Rectal smooth muscle tissue (tissue), 1 donor: ENCODE results near the gene SYT17.
"Not testable (repeated sequence)": the region's sequence is repeated elsewhere in the genome, so short reads cannot be mapped to it uniquely, and the experiment has no call there.

ENCODE experiments used
- H3K27ac ChIP-seq: one replicate; pipeline ENCODE4 v1.7.0; 2013; ENCODE audit warnings: low read depth, low read length, inconsistent platforms
- H3K27me3 ChIP-seq: one replicate; pipeline ENCODE4 v1.7.0; 2013; ENCODE audit warnings: low read length; ENCODE audit not compliant: control insufficient read depth, insufficient read depth
- H3K36me3 ChIP-seq: one replicate; pipeline ENCODE4 v1.7.0; 2013; ENCODE audit warnings: low read length; ENCODE audit not compliant: control insufficient read depth, insufficient read depth
- H3K4me1 ChIP-seq: one replicate; pipeline ENCODE4 v1.7.0; 2013; ENCODE audit warnings: low read length; ENCODE audit not compliant: control insufficient read depth, insufficient read depth
- H3K4me3 ChIP-seq: one replicate; pipeline ENCODE4 v1.7.0; 2013; ENCODE audit warnings: low read length
- H3K9ac ChIP-seq: one replicate; pipeline ENCODE4 v1.7.0; 2013; ENCODE audit warnings: low read length

SYT17 gene

DNA sequence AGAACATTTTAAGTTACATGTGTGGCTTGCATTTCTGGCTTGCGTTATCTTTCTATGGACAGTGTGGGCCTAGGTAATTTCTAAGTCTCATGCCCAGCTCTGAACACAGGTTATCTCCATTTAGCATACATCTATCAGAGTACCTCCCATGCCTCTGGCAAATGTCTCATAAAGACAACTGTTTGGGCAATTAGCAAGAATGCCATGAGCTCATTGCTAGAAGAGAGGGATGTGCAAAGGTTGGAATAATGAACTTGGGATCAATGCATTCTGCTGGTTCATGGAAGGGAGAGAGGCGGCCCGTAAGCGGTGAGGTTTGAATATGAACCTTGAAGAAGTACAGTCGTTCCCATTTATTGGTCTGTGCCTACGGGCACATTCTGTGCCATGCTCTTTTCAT is 14.4 kb downstream of the SYT17 start:
- H3K4me3 ChIP-seq: no peak overlapping the region
- H3K4me1 ChIP-seq: no peaks in the 10 kb centered on the region
- no peak overlapping the region for H3K9ac ChIP-seq
- no peaks in the 10 kb centered on the region for H3K27me3 ChIP-seq
- no peaks in the 10 kb centered on the region for H3K36me3 ChIP-seq
- no peak overlapping the region for H3K27ac ChIP-seq

DNA sequence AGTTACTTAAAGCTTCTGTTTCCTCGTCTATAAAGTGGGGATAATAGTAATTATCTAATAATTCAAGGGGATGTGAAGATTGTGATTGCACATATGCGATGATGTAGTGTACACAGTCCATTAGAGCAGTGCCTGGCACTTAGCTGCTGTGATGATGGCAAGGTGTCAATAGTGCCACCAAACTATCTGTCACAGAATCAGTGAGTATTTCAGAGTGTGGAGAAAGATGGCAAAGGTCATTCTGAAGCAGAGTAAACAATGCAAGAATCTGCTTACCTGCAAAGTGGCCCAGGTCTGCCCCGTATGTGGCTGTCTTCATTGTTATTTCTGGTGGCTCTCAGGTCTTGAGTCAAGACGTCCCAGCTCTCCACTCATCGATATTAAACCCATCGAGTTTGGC is 15.1 kb downstream of the SYT17 start:
- H3K9ac ChIP-seq: no peak overlapping the region
- no peaks in the 10 kb centered on the region for H3K27me3 ChIP-seq
- no peaks in the 10 kb centered on the region for H3K4me1 ChIP-seq
- no peaks in the 10 kb centered on the region for H3K36me3 ChIP-seq
- no peak overlapping the region for H3K4me3 ChIP-seq
- H3K27ac ChIP-seq: no peak overlapping the region

DNA sequence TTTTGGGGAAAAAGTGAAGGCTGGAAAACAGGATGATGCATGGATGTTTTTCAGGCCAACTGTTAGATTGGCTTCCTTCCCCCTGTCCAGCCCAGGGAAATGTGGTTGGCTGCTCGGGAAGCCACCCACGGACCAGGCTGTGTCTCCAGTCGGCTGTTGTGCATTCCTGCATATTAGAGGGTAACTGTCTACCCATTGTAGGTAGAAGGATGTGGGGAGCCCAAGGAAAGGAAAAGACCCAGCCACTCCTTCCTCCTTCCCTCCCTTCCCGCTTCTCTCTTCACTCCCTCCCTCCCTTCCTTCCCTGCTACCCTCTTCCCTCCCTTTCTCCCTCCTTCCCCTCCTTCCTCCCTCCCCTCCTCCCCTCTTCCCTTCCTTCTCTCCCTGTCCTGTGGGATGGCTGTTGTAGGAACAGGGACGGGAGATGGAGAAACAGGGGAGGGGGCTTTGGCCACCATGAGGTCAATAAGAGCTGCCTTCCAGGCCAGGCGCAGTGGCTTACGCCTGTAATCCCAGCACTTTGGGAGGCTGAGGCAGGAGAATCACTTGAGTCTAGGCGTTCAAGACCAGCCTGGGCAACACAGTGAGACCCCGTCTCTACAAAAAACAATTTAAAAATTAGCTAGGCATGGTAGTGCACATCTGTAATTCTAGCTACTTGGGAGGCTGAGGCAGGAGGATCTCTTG is 16.9 kb downstream of the SYT17 start:
- Histone ChIP-seq H3K4me3 (no peak overlapping the region), H3K27ac (no peak overlapping the region), H3K4me1 (no peaks in the 10 kb centered on the region), H3K27me3 (no peaks in the 10 kb centered on the region), H3K36me3 (no peaks in the 10 kb centered on the region), H3K9ac (no peak overlapping the region)

DNA sequence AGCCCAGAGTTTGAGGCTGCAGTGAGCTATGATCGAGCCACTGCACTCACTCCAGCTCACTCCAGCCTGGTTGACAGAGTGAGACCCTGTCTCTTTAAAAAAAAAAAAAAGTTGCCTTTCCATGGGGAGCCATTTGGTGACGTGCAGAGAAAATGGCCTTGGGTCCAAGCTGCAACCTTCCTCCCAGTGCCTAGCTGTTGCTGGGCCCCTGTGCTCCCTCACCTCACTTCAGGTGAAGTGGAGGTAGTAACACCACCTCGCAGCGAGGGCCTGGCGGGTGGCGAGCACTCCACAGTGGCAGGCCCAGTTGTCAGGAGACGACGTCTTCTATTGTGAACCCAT is 17.4 kb downstream of the SYT17 start:
- Histone ChIP-seq H3K9ac (no peak overlapping the region), H3K4me3 (no peak overlapping the region), H3K36me3 (no peaks in the 10 kb centered on the region), H3K27me3 (no peaks in the 10 kb centered on the region), H3K27ac (no peak overlapping the region), H3K4me1 (no peaks in the 10 kb centered on the region)

DNA sequence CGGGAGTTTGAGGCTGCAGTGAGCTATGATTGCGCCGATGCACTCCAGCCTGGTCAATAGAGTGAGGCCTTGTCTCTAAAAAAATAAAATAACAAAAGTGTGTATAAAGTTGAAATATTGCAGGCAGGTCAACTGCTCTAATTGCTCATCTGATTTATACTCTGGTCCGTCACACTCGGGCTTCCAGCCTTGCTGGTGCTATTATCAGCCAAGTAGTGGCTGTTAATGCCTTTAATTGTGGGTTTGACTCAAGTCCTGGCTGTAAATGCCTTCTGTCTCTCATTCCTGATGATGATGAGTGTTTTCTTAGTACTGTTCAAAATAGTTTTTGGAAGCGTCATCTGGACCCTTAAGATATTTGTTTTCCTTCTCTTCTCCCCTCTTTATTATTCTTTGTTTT is 18.4 kb downstream of the SYT17 start:
- H3K9ac ChIP-seq: no peak overlapping the region
- no peak overlapping the region for H3K4me3 ChIP-seq
- H3K27me3 ChIP-seq: no peaks in the 10 kb centered on the region
- no peaks in the 10 kb centered on the region for H3K4me1 ChIP-seq
- H3K36me3 ChIP-seq: no peaks in the 10 kb centered on the region
- H3K27ac ChIP-seq: no peak overlapping the region

DNA sequence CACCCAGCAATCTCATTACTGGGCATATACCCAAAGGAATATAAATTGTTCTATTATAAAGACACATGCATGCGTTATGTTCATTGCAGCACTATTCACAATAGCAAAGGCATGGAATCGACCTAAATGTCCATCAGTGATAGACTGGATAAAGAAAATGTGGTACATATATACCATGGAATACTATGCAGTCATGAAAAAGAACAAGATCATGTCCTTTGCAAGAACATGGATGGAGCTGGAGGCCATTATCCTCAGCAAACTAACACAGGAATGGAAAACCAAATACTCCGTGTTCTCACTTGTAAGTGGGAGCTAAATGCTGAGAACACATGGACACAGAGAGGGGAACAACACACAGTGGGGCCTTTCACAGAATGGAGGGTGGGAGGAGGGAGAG is 19.9 kb downstream of the SYT17 start:
- not testable (repeated sequence) for H3K4me3 ChIP-seq, H3K4me1 ChIP-seq, H3K27ac ChIP-seq, H3K9ac ChIP-seq, H3K27me3 ChIP-seq, H3K36me3 ChIP-seq

DNA sequence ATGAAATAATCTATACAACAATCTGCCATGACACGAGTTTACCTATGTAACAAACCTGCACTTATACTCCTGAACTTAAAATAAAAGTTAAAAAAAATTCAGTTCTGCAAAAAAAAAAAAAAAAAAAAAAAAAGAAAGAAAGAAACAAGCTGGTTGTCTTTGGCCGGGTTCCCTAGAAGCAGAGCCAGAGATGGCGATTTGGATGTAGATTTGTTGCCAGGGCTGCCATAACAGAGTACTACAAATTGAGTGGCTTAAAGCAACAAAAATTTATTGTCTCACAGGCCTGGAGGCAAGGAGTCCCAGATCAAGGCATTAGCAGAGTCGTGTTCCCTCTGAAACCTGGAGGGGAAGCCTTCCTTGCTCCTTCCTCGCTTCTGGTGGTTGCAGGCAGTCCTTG is 20.4 kb downstream of the SYT17 start:
- Histone ChIP-seq H3K9ac (no peak overlapping the region), H3K4me1 (no peaks in the 10 kb centered on the region), H3K36me3 (no peaks in the 10 kb centered on the region), H3K27me3 (no peaks in the 10 kb centered on the region), H3K4me3 (no peak overlapping the region), H3K27ac (no peak overlapping the region)

DNA sequence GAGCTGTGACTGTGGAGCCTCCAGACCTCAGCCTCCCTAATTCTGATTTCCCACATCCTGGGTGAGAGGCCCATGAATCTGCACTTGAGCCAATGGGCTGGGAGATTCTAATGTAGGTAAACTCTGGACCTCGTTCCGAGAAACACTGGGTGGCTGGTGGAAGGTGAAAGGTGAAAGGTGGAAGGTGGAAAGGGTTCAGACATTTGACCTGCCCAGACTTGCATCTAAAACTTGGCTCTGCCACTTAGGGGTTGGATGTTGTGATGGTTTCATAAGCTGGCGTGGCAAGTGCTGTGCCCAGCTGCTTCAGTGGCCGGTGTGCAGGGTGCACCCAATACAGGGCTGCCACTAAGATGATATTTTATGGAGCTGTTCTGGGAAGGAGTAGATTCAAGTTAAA is 24.8 kb downstream of the SYT17 start:
- Histone ChIP-seq H3K27ac (no peak overlapping the region), H3K36me3 (no peaks in the 10 kb centered on the region), H3K9ac (no peak overlapping the region), H3K4me1 (no peaks in the 10 kb centered on the region), H3K27me3 (no peaks in the 10 kb centered on the region), H3K4me3 (no peak overlapping the region)

DNA sequence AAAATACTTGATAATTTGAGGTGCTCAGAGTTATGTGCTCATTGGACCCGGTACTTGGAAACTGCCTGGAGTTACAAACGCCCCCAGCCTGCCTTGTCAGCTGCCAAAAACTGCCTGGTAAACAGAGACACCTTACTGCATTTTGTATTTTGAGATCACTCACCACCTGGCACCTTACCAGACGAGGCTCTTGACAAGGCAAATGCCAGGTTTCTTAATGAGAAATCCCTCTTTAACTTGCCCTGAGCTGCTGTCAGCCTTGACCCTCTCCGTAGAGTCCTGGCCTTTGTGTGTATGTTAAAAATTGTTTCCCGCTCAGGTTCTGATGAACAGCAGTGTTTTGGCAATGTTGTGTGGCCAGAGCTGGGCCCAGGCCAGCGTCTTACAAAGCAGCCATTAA is 28.8 kb downstream of the SYT17 start:
- Histone ChIP-seq H3K4me1 (no peaks in the 10 kb centered on the region), H3K27me3 (no peaks in the 10 kb centered on the region), H3K9ac (no peak overlapping the region), H3K36me3 (no peaks in the 10 kb centered on the region), H3K27ac (no peak overlapping the region), H3K4me3 (no peak overlapping the region)

DNA sequence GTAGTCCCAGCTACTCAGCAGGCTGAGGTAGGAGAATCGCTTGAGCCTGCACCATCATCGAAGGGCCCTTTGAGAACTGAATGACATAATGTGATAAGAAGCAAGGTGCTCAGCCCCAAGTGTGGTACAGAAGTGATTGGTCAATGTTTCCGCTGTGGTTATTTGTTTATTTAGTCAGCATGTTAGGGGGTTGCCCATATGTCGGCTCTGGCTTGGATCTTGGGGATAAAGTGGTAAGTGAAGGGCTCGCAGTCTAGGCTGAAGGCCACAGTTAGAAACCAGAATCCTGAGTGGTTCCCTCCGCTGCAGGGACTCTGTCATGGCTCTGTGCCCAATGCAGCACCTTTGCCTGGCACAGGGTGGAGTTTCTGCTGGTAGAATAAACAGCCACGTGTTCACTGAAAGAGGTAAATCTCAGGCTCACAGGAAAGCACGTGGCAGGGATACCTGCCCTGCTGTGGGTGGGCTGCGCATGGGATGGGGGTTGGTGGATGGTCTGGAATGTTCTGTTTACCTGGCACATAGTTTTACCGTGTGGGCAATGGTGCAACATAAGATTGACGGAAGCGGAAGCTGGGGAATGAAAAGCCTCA is 35.4 kb downstream of the SYT17 start:
- no peak overlapping the region for H3K4me3 ChIP-seq

DNA sequence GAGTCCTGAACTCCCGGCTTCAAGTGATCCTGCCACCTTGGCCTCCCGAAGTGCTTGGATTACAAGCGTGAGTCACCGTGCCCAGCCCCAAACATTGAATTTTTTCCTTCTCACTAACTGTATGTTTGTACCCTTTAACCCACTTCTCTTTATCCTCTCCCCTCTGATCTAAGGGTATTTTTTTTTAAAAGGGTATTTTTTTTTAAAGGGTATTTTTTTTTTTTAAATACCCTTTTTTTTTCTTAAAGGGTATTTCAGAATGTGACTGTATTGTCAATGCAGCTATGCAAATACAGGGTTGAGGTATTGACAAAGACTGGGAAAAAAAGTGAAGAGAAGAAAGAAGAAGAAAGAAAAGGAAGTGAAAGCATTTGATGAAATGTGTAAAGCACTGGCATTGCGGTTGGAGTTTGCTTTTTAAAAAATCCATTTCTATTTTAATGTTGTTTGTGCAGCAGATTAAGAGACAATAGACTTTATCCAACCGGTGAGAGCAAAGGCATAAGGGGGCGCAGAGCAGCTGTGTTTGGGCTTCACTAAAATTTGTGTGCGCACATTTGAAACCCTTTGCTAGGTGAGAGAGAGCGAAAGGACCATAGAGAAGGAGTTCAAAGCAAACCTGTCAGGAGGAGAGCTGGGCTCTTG is 42.4 kb downstream of the SYT17 start:
- Histone ChIP-seq H3K9ac (no peak overlapping the region), H3K27ac (no peak overlapping the region), H3K36me3 (no peaks in the 10 kb centered on the region)

More for the DNA sequence above, 35.4 kb downstream of the SYT17 start:
- Histone ChIP-seq H3K27ac (no peak overlapping the region), H3K27me3 (no peaks in the 10 kb centered on the region), H3K4me1 (no peaks in the 10 kb centered on the region), H3K36me3 (no peaks in the 10 kb centered on the region), H3K9ac (no peak overlapping the region)

DNA sequence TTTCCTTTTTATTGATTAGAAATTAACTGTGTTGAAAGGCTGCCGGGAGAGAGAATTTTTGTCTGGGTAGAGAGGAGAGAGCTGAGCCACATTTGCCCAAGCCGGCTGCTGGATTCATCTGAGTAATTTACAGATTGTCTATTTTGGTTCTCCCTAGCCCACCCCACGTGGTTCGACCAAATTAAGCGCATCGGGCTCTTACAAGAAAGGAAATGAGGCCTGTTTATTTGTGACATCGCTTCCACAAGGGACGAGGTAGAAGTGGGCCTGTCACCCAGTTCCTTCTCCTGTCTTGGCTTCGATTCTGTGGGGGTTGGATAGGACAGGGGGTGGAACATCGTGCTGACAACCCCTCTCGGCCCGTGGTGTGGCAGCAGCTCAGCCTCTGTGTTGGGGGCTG is 42.9 kb downstream of the SYT17 start:
- H3K27me3 ChIP-seq: no peaks in the 10 kb centered on the region
- H3K36me3 ChIP-seq: no peaks in the 10 kb centered on the region
- H3K4me1 ChIP-seq: no peaks in the 10 kb centered on the region
- H3K9ac ChIP-seq: no peak overlapping the region
- H3K4me3 ChIP-seq: no peak overlapping the region
- H3K27ac ChIP-seq: no peak overlapping the region

More for the DNA sequence above, 42.4 kb downstream of the SYT17 start:
- Histone ChIP-seq H3K4me1 (no peaks in the 10 kb centered on the region), H3K4me3 (no peak overlapping the region), H3K27me3 (no peaks in the 10 kb centered on the region)

DNA sequence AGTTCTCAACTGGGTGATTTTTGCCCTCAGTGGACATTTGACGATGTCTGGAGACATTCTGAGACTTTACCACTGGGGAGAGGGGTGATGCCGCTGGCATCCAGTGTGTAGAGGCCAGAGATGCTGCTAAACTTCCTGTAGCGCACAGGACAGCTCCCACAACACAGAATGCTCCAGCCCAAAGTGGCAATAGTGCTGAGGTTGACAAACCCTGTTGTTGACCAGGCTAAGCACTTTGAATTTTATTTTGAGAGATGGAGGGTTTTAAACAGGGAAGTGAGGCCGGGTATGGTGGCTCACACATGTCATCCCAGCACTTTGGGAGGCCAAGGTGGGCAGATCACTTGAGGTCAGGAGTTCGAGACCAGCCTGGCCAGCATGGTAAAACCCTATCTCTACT is 44.0 kb downstream of the SYT17 start:
- Histone ChIP-seq H3K9ac (no peak overlapping the region), H3K4me3 (no peak overlapping the region), H3K4me1 (no peaks in the 10 kb centered on the region), H3K36me3 (no peaks in the 10 kb centered on the region), H3K27me3 (no peaks in the 10 kb centered on the region), H3K27ac (no peak overlapping the region)
